Right ventricle myocardium superior (tissue), 1 donor: Measurements from ENCODE around the gene LCE6A. TPM values are rescaled to one million over a fixed set of nuclear protein-coding genes. Genes with fewer than 3 reads are reported as not detected.

Experiments
- ATAC-seq: fragments of 200-7000 bp; cut with Tn5 transposase; one replicate; pipeline ENCODE4 v1.9.1; 2020; ENCODE audit warnings: mild to moderate bottlenecking; ENCODE audit not compliant: poor library complexity
- DNase-seq: peaks from one replicate; pipeline ENCODE4 v3.0.0-alpha.2; 2020
- intact Hi-C: fragments of 100-400 bp; cut with DNase I; formaldehyde crosslinking; loops from one replicate; pipeline ENCODE4 v1.11.2; 2022
- long read RNA-seq: library from polyadenylated mRNA; unstranded; transcript quantifications from one replicate; pipeline ENCODE4 v2.0.0, GENCODE V29; 2021
- total RNA-seq: library from RNA; stranded (reverse); fragmentation: NEBNext Ultra II Directional; extraction: Animal tissue kit (Norgen Biotek cat#: 25700); gene quantifications from one replicate; pipeline ENCODE4 v1.2.1, GENCODE V29; 2021
- donor health status: DM: no; HTN: yes; CAD: no; lungs with severe emphysema.

The LCE6A gene, protein sequence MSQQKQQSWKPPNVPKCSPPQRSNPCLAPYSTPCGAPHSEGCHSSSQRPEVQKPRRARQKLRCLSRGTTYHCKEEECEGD
- not detected for total RNA-seq
- long read RNA-seq: 0 reads

DNA sequence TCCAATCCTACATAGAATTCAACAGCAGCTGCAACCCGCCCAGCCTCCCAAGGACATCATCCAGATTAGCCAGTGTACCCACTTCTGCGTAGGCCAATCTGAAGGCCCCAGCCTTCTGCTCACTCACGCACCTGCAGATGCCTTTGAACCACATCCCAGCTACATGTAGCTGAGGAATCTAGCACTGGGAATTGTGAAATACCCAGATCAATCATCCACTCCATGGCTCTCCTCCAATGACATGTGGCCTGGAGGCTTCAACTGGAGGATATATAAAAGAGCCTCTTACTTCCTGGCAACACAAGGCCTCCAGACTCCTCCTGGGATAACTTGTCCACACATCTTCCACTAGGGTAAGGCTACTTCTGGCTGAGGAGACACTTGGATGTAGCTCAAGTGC is at the start of gene LCE6A:
TSS of gene LCE6A (plus strand) at position 301 of the 400 bp plus-strand sequence. CDS start 665 bp downstream, outside the sequence.
- ATAC-seq (no peak), DNase-seq (no peak)

DNA sequence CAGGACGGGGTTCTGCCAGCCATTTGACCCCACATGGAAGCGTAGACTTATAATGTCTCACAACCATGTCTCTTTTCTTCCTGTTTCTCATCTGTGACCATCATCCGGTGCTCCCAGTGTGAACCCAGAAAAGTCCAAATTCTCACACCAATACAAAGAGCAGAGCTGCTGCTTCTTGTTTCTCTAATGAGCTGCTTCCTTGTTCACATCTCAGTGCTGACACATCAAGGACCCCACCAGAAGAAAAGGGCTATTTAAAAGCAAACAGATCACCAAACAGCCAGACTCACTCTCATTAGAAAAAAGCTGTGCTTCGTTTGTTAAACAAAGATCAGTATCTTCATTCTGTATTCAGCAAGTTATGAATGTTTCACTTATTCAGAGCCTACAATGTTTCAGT is 47.0 kb upstream of the LCE6A start:
- no peak for DNase-seq
- intact Hi-C loops: no loop called here

More for the DNA sequence above, at the start of gene LCE6A:
- intact Hi-C loops: no loop called here

DNA sequence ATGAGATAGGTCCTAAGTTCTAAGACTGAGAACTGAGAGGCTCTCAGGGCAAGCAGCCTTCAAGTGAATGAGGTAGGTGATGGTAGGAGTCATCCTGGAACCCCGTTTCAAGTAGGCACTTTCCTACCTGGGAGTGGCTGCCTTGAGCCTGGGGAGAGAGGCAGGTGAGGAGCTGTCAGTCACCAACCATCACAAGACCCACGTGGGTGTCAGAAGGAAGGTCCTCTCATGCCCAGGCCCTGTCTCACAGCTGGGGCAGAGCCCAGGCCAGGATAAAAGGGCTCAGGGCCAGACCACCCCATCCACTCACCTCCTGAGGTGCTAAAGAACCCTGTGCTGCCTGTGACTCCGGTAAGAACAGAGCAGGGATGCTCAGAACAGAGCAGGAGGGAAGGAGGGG is 46.2 kb upstream of the LCE6A start, which contains the start of gene LCE1D:
TSS of gene LCE1D (plus strand) at position 301 of the 400 bp plus-strand sequence. CDS start 1,074 bp downstream, outside the sequence.
- no peak for ATAC-seq
- no peak for DNase-seq
- intact Hi-C loops: no loop called here

More for the DNA sequence above, 47.0 kb upstream of the LCE6A start:
- no peak for ATAC-seq

DNA sequence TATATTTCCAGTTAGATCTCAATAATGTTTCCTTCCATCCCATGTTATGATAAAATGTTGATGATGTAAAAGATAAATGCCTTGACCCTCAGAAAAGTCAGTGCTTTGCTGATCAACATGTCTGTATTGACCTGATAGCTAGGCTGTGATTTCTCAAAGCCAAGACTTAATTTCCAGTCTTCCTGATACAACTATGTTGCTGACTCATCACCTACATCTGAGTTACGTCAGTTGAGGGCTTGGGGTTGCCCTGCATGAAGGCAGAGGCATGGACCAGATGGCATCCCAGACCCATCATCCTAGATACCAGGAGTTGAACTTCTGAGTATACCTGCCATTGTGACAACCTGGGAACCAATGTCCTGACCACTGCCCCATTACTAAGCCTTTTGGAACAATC is 41.3 kb upstream of the LCE6A start:
- DNase-seq: no peak
- intact Hi-C loops: no loop called here

DNA sequence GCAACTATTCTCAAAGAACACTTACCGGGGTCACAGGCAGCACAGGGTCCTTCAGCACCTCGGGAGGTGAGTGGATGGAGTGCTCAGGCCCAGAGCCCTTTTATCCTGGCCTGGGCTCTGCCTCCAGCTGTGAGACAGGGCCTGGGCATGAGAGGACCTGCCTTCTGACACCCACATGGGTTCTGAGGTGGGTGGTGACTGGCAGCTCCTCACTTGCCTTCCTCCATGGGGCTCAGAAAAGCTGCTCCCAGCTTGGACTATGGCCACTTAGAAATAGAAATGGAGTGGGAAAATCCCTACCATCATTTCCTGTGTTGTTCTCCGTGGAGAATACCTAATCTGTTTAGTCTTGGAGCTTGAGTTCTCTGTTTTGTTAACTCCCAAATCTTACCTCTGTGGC is 36.1 kb upstream of the LCE6A start, which contains the start of gene LCE1C:
TSS of gene LCE1C (minus strand) at position 76 of the 400 bp plus-strand sequence. CDS start 1,173 bp downstream, outside the sequence.
- no peak for DNase-seq
- intact Hi-C loops: no loop called here
- no peak for ATAC-seq

More for the DNA sequence above, 41.3 kb upstream of the LCE6A start:
- ATAC-seq: no peak

DNA sequence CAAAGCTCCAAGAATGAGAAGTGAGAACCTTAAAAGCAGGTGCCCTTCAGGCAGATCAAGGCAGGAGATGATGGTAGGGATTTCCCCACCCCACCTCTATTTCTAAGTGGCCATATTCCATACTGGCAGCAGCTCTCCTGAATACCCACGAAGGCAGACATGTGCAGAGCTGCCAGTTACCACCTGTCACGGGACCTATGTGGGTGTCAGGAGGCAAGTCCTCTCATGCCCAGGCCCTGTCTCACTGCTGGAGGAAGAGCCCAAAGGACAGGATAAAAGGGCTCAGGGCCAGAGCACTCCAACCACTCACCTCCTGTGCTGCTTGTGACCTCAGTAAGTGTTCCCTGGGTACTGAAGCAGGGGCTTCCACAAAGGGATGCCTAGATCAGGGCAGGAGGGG is 31.6 kb upstream of the LCE6A start:
- ATAC-seq (no peak), DNase-seq (no peak)
- intact Hi-C loops: no loop called here

DNA sequence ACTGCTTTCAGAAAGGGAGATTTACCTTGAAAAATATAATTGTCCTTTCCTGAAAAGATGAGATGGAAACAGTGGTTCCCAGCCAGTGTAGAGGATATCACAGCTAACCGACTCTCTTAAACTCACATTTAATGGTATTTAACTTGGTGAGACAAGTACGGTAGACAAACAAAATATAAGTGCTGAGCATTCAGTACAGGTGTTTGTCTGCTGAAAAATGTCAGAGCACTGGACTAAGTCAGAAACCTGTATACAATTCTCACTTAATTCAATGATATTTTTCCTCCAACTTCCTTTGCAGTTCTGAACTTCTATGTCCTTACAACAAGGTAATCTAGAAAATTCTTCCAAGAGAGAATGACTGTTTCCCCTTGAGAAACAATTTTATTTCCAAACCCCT is 31.0 kb upstream of the LCE6A start, which contains the start of gene LCE1B:
TSS of gene LCE1B (plus strand) at position 301 of the 400 bp plus-strand sequence. CDS start 476 bp downstream, outside the sequence.
- ATAC-seq (no peak), DNase-seq (no peak)
- intact Hi-C loops: no loop called here

DNA sequence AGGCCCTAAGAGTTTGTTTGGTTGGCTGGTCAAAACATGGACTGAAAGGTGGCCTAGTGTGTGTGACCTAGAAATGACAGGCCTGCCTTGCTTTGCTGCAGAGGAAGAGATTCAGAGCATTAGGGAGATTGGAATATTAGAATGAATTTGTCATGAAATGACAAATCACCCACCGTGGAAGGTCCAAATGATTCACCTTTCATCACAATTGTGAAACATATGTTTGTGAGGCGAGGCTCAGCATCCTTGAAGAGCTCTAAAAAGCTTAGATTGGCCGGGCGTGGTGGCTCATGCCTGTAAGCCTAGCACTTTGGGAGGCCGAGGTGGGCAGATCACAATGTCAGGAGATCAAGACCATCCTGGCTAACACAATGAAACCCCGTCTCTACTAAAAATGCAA is 25.3 kb upstream of the LCE6A start:
- intact Hi-C loops: no loop called here
- ATAC-seq: no peak

DNA sequence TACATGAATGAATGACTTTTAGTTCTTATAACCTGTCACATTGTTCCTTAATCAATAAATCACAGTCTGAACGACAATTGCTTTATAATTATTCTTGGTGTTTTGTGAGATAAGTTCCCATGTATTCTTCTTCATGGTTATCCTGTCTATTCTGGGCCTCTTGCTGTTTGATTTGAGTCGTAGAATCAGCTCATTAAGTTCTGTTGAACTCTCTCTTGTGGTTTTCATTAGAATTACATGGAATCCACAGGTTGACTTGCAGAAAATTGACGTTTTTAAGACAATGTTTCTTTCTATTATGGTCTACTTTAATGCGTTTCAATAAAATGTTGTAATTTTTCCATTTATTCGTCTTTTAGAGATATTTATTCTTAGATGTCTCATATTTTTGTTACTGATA is 19.4 kb upstream of the LCE6A start:
- no peak for ATAC-seq
- intact Hi-C loops: no loop called here
- no peak for DNase-seq

More for the DNA sequence above, 25.3 kb upstream of the LCE6A start:
- DNase-seq: no peak

DNA sequence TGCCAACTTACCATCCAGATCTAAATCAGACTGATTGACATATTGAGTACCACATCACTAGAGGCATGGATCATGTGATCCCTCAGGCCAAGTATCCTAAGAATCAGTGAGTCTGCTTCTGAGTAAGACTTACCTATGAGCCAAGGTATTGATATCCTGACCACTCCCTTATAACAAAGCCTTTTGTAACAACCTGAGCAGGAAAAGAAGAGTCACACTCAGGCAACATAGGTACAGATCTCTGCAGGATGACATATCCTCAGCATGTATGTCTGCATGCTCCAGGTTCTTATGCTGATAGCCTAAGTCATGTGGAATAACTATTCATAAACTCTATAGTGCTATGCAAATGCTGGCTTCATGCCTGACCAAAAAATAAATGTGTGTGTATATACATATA is 17.7 kb upstream of the LCE6A start:
- ATAC-seq: no peak
- no peak for DNase-seq
- intact Hi-C loops: no loop called here

DNA sequence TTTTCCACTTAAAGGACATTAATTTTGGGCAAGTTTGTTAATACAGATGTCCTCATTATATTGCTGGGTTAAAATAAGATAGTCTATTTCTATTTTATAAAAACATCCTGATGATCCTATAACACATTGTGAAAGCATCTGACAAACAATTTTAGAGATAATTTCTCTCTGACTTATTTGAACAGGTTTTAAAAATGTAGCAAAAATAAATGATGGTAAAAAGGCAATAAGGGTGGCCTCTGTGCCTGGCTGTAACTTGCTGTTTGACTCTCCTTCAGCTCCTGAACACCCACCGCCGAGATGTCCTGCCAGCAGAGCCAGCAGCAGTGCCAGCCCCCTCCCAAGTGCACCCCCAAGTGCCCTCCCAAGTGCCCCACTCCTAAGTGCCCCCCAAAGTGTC is 15.5 kb upstream of the LCE6A start, which contains the start of gene LCE1A:
TSS of gene LCE1A (plus strand) at position 301 of the 400 bp plus-strand sequence. CDS start at position 301, 0 bp downstream.
- no peak for ATAC-seq
- intact Hi-C loops: no loop called here
- no peak for DNase-seq

DNA sequence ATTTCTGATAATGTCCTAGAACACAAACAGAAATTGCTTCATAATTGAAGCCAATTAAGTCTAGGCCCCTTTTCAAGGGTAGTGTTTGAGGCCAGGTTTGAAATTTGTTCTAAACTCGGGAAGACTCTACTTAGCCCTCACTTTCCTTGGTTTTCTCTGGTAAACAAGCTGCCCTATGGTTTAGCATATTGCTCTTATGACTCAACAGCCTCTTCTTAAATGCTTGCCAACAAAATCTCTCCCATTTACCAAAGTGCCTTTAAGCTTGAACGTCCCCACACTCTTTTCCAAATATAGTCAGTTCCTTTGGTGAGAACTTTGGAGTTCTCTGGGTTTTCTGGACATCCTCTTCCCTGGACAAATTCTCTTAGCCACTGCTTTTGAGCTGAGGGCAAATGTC is 5.8 kb upstream of the LCE6A start:
- intact Hi-C loops: no loop called here
- ATAC-seq (no peak), DNase-seq (no peak)

DNA sequence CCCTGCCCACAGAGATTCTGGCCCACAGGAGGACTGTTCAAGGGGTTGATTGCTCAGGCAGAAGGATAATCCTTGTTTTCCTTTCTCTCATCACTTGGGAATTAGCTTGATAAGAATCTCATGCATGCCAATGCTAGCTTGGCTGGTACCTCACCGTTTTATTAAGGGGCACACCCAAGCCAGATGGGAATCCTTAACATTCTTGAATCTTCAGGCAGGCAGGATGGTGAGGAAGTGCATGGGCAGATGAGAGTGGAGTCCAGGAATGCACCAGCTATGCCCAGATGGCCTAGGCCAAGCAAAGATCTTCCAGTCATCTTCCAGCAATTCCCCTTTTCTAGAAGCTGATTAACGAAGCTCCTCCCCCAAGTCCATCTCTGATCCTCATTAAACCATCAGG is 13.0 kb downstream of the LCE6A start:
- DNase-seq: no peak
- intact Hi-C loops: loop anchor here (10.0 kb wide), 1 partner anchor 151 kb away; the partner anchor contains the start of gene LCE4A
- ATAC-seq: no peak

DNA sequence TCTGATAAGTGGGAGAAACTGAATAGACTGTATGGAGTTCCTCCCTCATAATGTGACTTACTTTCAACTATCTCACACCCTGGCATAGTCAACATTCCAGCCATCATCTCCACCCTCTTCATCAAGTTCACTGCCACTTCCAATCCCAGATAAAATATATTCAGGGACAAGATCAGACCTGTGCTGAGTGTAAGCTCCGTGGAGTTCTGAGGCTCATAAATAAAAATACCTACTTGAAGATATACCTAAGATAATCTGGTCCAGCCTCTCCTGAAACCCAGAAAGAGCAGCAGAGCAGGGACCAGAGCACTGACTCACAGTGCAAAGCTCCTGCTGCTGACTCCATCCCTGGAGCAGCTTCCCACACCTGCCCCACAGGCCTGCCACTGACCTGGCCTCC is 15.4 kb downstream of the LCE6A start:
- DNase-seq: no peak
- intact Hi-C loops: loop anchor here (10.0 kb wide), 1 partner anchor 153 kb away; the partner anchor contains the start of gene LCE4A
- no peak for ATAC-seq

DNA sequence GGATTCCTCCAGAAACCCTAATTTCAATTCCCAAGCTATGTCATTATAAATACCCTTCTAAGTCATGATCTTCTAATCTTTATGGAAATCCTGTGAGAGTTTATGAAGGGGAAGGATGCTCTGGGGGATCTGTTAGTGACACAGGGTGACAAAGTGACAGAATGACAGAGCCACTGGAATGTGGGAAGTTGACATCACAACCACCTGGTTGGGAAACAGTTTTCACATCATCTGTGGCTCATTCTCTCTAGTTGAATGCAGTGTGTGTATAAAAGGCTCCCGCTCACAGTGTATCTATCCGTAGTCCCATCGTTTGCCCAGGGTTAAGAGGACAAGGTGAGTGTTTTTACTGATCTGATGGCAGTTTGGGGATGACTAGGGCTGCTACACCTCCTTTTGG is 17.0 kb downstream of the LCE6A start, which contains the start of gene LCE7A:
TSS of gene LCE7A (plus strand) at position 301 of the 400 bp plus-strand sequence. CDS start 702 bp downstream, outside the sequence.
- intact Hi-C loops: loop anchor here (10.0 kb wide), 2 partner anchors 155 to 365 kb away; partner anchors contain the start of gene LCE4A
- ATAC-seq (no peak), DNase-seq (no peak)

DNA sequence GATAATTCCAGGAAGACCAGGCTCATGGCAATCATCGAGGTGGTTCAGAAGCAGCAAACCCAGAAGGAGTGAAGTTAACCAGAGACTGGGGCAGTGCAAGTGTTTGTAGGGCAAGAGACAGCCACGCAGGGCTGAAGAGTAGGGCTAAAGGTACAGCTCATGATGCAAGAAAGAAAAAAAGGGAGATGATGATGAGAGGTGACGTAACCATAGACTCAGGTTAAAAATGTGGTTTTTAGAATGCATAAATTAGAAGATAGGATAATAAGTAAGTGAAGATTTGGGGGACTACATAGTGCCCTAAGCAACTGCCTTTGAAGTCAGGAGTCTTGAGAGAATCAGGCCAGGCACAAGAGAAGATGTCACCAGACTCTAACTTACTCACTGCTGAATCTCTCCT is 17.5 kb downstream of the LCE6A start:
- intact Hi-C loops: loop anchor here (10.0 kb wide), 1 partner anchor 365 kb away; no protein-coding TSS in a partner anchor
- ATAC-seq (no peak), DNase-seq (no peak)

DNA sequence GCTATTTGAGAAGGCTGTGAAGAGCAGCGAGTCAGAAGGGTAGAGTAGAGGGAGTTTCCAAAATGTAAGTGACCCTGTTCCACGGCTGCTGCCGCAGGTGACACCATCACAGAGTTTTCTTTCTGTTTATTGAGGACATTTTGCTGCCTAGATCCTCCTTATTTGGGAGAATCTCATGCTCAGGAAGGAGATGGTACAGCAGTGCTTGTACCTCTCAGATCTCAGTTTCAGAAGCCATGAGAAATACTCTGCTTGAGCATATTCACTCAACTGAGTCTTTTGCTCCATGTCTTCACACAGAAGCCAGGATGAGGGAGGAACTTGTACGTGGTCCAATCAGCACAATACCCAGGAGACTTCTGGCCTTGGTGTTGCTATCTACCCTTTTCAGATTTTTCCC is 18.7 kb downstream of the LCE6A start:
- no peak for ATAC-seq
- intact Hi-C loops: loop anchor here (10.0 kb wide), 1 partner anchor 363 kb away; no protein-coding TSS in a partner anchor
- DNase-seq: no peak

DNA sequence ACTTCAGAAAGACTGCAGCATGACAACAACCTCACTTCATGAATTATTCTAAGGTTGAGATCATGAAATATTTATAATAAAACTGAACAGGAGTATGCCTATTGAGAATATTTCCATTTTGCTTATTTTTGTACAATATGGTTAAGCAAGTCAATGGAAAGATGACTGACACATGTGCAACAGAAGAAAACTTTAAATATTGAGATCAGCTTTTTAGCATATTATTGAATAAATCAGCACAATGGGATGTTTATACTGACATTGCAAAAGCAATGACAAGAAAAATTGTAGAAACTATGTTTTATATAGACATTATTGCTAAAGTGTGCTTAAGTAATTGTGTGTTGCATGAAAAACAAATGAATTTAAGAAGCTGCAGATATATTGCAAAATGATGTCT is 21.8 kb downstream of the LCE6A start:
- no peak for DNase-seq
- intact Hi-C loops: loop anchor here (10.0 kb wide), 1 partner anchor 360 kb away; no protein-coding TSS in a partner anchor
- no peak for ATAC-seq

DNA sequence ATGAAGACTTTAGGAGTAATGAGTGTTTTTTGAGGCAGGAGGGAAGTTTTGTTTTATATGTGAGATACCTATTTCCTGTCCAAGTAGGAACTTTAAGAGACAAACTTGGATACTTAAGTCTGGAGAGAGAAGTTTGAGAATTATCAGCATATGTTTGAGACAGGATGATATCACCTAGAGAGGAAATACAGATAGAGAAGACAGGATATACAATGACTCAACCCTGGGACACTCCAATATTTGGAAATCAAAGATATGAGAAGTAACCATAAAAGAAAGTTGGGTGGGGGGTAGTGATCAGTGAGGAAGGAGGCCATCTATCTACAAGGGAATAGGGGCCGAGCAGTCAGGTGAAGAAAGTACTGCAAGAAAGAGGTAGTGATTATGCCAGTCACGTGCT is 23.7 kb downstream of the LCE6A start:
- DNase-seq (no peak), ATAC-seq (no peak)
- intact Hi-C loops: loop anchor here (10.0 kb wide), 1 partner anchor 358 kb away; no protein-coding TSS in a partner anchor
